Measurements from ENCODE around the gene SUN2. TPM values are rescaled to one million over a fixed set of nuclear protein-coding genes. Genes with fewer than 3 reads are reported as not detected.

SUN2 gene
- total and polyA plus RNA-seq, 10 of the 15 experiments (the other 5 are each of a cell fraction or from before 2014, with no cell fraction given): 0.18 to 107 (median 35.9) TPM

DNA sequence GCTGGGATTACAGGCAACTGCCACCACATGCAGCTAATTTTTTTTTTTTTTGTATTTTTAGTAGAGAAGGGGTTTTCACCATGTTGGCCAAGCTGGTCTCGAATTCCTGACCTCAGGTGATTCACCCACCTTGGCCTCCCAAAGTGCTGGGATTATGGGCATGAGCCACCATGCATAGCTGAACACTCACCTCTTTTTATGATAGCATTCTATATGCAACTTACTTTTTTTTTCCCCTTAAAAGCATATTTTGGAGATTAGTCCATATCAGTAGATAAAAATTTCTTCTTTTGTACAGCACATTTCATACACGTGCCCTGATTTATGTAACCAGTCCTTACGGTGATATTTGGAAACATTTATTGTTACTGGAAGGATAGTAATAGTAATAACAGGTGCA is 35.4 kb downstream of the SUN2 start (continued):
- TF ChIP-seq, protein P1, sequence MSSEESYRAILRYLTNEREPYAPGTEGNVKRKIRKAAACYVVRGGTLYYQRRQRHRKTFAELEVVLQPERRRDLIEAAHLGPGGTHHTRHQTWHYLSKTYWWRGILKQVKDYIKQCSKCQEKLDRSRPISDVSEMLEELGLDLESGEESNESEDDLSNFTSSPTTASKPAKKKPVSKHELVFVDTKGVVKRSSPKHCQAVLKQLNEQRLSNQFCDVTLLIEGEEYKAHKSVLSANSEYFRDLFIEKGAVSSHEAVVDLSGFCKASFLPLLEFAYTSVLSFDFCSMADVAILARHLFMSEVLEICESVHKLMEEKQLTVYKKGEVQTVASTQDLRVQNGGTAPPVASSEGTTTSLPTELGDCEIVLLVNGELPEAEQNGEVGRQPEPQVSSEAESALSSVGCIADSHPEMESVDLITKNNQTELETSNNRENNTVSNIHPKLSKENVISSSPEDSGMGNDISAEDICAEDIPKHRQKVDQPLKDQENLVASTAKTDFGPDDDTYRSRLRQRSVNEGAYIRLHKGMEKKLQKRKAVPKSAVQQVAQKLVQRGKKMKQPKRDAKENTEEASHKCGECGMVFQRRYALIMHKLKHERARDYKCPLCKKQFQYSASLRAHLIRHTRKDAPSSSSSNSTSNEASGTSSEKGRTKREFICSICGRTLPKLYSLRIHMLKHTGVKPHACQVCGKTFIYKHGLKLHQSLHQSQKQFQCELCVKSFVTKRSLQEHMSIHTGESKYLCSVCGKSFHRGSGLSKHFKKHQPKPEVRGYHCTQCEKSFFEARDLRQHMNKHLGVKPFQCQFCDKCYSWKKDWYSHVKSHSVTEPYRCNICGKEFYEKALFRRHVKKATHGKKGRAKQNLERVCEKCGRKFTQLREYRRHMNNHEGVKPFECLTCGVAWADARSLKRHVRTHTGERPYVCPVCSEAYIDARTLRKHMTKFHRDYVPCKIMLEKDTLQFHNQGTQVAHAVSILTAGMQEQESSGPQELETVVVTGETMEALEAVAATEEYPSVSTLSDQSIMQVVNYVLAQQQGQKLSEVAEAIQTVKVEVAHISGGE (CRISPR knock-in tag; IDR thresholded peaks at IDR 0.05): no peak
- TF ChIP-seq, protein P2, sequence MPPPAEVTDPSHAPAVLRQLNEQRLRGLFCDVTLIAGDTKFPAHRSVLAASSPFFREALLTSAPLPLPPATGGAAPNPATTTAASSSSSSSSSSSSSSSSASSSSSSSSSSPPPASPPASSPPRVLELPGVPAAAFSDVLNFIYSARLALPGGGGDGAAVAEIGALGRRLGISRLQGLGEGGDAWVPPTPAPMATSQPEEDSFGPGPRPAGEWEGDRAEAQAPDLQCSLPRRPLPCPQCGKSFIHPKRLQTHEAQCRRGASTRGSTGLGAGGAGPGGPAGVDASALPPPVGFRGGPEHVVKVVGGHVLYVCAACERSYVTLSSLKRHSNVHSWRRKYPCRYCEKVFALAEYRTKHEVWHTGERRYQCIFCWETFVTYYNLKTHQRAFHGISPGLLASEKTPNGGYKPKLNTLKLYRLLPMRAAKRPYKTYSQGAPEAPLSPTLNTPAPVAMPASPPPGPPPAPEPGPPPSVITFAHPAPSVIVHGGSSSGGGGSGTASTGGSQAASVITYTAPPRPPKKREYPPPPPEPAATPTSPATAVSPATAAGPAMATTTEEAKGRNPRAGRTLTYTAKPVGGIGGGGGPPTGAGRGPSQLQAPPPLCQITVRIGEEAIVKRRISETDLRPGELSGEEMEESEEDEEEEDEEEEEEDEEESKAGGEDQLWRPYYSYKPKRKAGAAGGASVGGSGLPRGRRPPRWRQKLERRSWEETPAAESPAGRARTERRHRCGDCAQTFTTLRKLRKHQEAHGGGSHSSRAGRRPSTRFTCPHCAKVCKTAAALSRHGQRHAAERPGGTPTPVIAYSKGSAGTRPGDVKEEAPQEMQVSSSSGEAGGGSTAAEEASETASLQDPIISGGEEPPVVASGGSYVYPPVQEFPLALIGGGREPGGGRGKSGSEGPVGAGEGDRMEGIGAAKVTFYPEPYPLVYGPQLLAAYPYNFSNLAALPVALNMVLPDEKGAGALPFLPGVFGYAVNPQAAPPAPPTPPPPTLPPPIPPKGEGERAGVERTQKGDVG (CRISPR knock-in tag; IDR thresholded peaks at IDR 0.05): no peak
- TF ChIP-seq ZNF274 (IDR thresholded peaks at IDR 0.05; ENCODE audit: insufficient read depth, insufficient read length): no peak
- no peak for TF ChIP-seq RAD51 (IDR thresholded peaks at IDR 0.05)
- no peak for TF ChIP-seq TBL1XR1 (IDR thresholded peaks at IDR 0.05; ENCODE audit: low read depth, low read length)
- TF ChIP-seq, protein P3, sequence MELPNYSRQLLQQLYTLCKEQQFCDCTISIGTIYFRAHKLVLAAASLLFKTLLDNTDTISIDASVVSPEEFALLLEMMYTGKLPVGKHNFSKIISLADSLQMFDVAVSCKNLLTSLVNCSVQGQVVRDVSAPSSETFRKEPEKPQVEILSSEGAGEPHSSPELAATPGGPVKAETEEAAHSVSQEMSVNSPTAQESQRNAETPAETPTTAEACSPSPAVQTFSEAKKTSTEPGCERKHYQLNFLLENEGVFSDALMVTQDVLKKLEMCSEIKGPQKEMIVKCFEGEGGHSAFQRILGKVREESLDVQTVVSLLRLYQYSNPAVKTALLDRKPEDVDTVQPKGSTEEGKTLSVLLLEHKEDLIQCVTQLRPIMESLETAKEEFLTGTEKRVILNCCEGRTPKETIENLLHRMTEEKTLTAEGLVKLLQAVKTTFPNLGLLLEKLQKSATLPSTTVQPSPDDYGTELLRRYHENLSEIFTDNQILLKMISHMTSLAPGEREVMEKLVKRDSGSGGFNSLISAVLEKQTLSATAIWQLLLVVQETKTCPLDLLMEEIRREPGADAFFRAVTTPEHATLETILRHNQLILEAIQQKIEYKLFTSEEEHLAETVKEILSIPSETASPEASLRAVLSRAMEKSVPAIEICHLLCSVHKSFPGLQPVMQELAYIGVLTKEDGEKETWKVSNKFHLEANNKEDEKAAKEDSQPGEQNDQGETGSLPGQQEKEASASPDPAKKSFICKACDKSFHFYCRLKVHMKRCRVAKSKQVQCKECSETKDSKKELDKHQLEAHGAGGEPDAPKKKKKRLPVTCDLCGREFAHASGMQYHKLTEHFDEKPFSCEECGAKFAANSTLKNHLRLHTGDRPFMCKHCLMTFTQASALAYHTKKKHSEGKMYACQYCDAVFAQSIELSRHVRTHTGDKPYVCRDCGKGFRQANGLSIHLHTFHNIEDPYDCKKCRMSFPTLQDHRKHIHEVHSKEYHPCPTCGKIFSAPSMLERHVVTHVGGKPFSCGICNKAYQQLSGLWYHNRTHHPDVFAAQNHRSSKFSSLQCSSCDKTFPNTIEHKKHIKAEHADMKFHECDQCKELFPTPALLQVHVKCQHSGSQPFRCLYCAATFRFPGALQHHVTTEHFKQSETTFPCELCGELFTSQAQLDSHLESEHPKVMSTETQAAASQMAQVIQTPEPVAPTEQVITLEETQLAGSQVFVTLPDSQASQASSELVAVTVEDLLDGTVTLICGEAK (IDR thresholded peaks at IDR 0.05; ENCODE audit: borderline replicate concordance): no peak
- no peak for TF ChIP-seq NFIC (IDR thresholded peaks at IDR 0.05; ENCODE audit: low read depth, low read length)
- no peak for TF ChIP-seq SIX5 (IDR thresholded peaks at IDR 0.05; ENCODE audit: low read depth, low read length, severe bottlenecking)
- TF ChIP-seq, protein P4, sequence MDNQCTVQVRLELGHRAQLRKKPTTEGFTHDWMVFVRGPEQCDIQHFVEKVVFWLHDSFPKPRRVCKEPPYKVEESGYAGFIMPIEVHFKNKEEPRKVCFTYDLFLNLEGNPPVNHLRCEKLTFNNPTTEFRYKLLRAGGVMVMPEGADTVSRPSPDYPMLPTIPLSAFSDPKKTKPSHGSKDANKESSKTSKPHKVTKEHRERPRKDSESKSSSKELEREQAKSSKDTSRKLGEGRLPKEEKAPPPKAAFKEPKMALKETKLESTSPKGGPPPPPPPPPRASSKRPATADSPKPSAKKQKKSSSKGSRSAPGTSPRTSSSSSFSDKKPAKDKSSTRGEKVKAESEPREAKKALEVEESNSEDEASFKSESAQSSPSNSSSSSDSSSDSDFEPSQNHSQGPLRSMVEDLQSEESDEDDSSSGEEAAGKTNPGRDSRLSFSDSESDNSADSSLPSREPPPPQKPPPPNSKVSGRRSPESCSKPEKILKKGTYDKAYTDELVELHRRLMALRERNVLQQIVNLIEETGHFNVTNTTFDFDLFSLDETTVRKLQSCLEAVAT (IDR thresholded peaks at IDR 0.05): no peak
- TF ChIP-seq SRF (IDR thresholded peaks at IDR 0.05; ENCODE audit: low read depth in 2 of 2, low read length in 2 of 2): no peak
- TF ChIP-seq, protein P5, sequence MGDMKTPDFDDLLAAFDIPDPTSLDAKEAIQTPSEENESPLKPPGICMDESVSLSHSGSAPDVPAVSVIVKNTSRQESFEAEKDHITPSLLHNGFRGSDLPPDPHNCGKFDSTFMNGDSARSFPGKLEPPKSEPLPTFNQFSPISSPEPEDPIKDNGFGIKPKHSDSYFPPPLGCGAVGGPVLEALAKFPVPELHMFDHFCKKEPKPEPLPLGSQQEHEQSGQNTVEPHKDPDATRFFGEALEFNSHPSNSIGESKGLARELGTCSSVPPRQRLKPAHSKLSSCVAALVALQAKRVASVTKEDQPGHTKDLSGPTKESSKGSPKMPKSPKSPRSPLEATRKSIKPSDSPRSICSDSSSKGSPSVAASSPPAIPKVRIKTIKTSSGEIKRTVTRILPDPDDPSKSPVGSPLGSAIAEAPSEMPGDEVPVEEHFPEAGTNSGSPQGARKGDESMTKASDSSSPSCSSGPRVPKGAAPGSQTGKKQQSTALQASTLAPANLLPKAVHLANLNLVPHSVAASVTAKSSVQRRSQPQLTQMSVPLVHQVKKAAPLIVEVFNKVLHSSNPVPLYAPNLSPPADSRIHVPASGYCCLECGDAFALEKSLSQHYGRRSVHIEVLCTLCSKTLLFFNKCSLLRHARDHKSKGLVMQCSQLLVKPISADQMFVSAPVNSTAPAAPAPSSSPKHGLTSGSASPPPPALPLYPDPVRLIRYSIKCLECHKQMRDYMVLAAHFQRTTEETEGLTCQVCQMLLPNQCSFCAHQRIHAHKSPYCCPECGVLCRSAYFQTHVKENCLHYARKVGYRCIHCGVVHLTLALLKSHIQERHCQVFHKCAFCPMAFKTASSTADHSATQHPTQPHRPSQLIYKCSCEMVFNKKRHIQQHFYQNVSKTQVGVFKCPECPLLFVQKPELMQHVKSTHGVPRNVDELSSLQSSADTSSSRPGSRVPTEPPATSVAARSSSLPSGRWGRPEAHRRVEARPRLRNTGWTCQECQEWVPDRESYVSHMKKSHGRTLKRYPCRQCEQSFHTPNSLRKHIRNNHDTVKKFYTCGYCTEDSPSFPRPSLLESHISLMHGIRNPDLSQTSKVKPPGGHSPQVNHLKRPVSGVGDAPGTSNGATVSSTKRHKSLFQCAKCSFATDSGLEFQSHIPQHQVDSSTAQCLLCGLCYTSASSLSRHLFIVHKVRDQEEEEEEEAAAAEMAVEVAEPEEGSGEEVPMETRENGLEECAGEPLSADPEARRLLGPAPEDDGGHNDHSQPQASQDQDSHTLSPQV (IDR thresholded peaks at IDR 0.05): no peak
- no peak for TF ChIP-seq GABPA (IDR thresholded peaks at IDR 0.05; ENCODE audit: low read depth)

Data from GM12878 (cell line).